ENCODE measurements around the gene IGSF11. TPM values are rescaled to one million over a fixed set of nuclear protein-coding genes. Genes with fewer than 3 reads are reported as not detected.

IGSF11 gene
- polyA plus RNA-seq, 1 donor (not counting 4 experiments of a cell fraction or from before 2014, with no cell fraction given) = 0.68 TPM

- Histone ChIP-seq H3K27ac (ENCODE audit: control insufficient read depth, insufficient read depth, low read length) (no peak overlapping the region), H3K4me3 (ENCODE audit: control insufficient read depth in 2 of 3, extremely low read depth in 1 of 3, insufficient read depth in 2 of 3, low read depth in 1 of 3, low read length in 3 of 3) (no peak overlapping the region)
- dilution Hi-C loops (cut with MboI; ENCODE audit: extremely low pct_ligation_motif_present, low sequenced_read_pairs) = no loop called here
Measured at GRCh38 chr3:118942195-118942594, 92.5 kb downstream of the IGSF11 start.

GRCh38 chr3:118941236-118941635 lies 93.4 kb downstream of the IGSF11 start:
- H3K4me3 ChIP-seq (ENCODE audit: control insufficient read depth in 2 of 3, extremely low read depth in 1 of 3, insufficient read depth in 2 of 3, low read depth in 1 of 3, low read length in 3 of 3) = no peak overlapping the region
- no peaks in the 10 kb centered on the region for H3K27me3 ChIP-seq (ENCODE audit: control insufficient read depth, extremely low read depth, insufficient read depth, low read length)
- no peaks in the 10 kb centered on the region for H4K20me1 ChIP-seq (ENCODE audit: control insufficient read depth, extremely low read depth, insufficient read depth, low read length)
- H2AFZ ChIP-seq (ENCODE audit: control insufficient read depth, low read length) = no peak overlapping the region
- FAIRE-seq (no peak), DNase-seq (ENCODE audit: low read depth, low spot score) (no peak)
- no peak for TF ChIP-seq EZH2 (IDR thresholded peaks at IDR 0.05; ENCODE audit: low read length)
- no peak for TF ChIP-seq CTCF (optimal IDR thresholded peaks at IDR 0.05 in 1 of 3, IDR thresholded peaks at IDR 0.05 in 1 of 3, conservative IDR thresholded peaks at IDR 0.05 in 1 of 3; ENCODE audit: extremely low read depth in 1 of 3, insufficient read depth in 2 of 3, low read length in 3 of 3)
- H3K4me2 ChIP-seq (ENCODE audit: control insufficient read depth, extremely low read depth, insufficient read depth, low read depth, low read length) = no peak overlapping the region
- H3K9me1 ChIP-seq (ENCODE audit: control insufficient read depth, extremely low read depth, insufficient read depth, low read length) = no peaks in the 10 kb centered on the region
- no peaks in the 10 kb centered on the region for H3K36me3 ChIP-seq (ENCODE audit: control insufficient read depth in 2 of 2, extremely low read depth in 1 of 2, insufficient read depth in 2 of 2, low read length in 2 of 2)
- no peaks in the 10 kb centered on the region for H3K79me2 ChIP-seq (ENCODE audit: control insufficient read depth, insufficient read depth, low read length)
- H3K9me3 ChIP-seq (ENCODE audit: control insufficient read depth, low read depth, low read length) = no peaks in the 10 kb centered on the region
- H3K27ac ChIP-seq (ENCODE audit: control insufficient read depth, insufficient read depth, low read length) = no peak overlapping the region
- dilution Hi-C loops (cut with MboI; ENCODE audit: extremely low pct_ligation_motif_present, low sequenced_read_pairs) = no loop called here
- H3K4me1 ChIP-seq (ENCODE audit: control insufficient read depth, extremely low read depth, insufficient read depth, low read length) = no peaks in the 10 kb centered on the region
- no peak overlapping the region for H3K9ac ChIP-seq (ENCODE audit: control insufficient read depth, extremely low read depth, insufficient read depth, low read length)

More at GRCh38 chr3:118942195-118942594, 92.5 kb downstream of the IGSF11 start:
- Histone ChIP-seq H3K9me1 (ENCODE audit: control insufficient read depth, extremely low read depth, insufficient read depth, low read length) (no peaks in the 10 kb centered on the region), H4K20me1 (ENCODE audit: control insufficient read depth, extremely low read depth, insufficient read depth, low read length) (no peaks in the 10 kb centered on the region), H3K4me1 (ENCODE audit: control insufficient read depth, extremely low read depth, insufficient read depth, low read length) (no peaks in the 10 kb centered on the region), H3K9ac (ENCODE audit: control insufficient read depth, extremely low read depth, insufficient read depth, low read length) (no peak overlapping the region), H2AFZ (ENCODE audit: control insufficient read depth, low read length) (no peak overlapping the region), H3K36me3 (ENCODE audit: control insufficient read depth in 2 of 2, extremely low read depth in 1 of 2, insufficient read depth in 2 of 2, low read length in 2 of 2) (no peaks in the 10 kb centered on the region), H3K27me3 (ENCODE audit: control insufficient read depth, extremely low read depth, insufficient read depth, low read length) (no peaks in the 10 kb centered on the region), H3K79me2 (ENCODE audit: control insufficient read depth, insufficient read depth, low read length) (no peaks in the 10 kb centered on the region), H3K9me3 (ENCODE audit: control insufficient read depth, low read depth, low read length) (no peaks in the 10 kb centered on the region), H3K4me2 (ENCODE audit: control insufficient read depth, extremely low read depth, insufficient read depth, low read depth, low read length) (no peak overlapping the region)
- FAIRE-seq (no peak), DNase-seq (ENCODE audit: low read depth, low spot score) (no peak)
- TF ChIP-seq EZH2 (IDR thresholded peaks at IDR 0.05; ENCODE audit: low read length) (no peak), CTCF (optimal IDR thresholded peaks at IDR 0.05 in 1 of 3, IDR thresholded peaks at IDR 0.05 in 1 of 3, conservative IDR thresholded peaks at IDR 0.05 in 1 of 3; ENCODE audit: extremely low read depth in 1 of 3, insufficient read depth in 2 of 3, low read length in 3 of 3) (no peak)
